UCSD-AML1 (cell line): ENCODE data around the gene MARK3.

Source experiments
- DNase-seq: peaks from one replicate; lab custom pipeline; 2025; ENCODE audit not compliant: unreplicated experiment; lab: John Stamatoyannopoulos, UW

The MARK3 gene

DNA sequence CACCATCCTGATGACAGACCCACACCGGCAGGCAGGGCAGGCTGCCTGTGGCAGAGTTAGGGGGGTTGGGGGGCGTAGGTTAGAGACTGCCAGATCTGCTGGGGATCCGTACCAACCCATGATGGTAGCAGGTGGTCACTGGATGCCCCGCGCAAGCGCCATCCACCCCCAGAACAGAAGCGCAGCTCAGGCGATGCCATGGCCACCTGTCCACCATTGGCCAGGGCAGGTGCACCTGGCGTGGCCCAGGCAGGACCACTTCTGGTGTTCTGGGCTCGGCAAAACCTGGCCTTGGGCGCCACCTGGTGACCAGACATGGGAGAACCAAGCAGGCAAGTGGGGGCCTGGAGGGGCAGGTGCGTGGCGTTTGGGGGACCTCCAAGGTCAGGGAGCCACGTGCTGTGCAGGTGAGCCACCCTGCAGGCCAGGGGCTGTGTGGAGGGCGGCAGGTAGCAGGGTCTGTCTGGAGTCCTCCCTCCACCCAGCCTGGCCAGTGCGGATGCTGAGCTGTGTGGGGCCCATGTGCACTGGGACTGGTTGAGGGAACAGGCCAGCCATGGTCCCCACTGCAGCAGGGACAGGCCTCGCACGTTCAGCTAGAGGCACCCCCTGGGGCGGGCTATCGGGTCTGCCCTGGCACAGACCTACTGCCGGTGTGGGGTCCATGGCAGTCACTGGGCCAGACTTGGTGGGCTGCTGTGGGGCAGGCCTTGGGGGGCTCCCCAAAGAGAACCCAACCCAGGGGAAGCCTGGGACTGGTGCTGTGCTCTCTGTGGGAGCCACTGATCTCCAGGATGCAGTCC, 161.6 kb downstream of the MARK3 start:
- peak; percentile 62 for DNase-seq

DNA sequence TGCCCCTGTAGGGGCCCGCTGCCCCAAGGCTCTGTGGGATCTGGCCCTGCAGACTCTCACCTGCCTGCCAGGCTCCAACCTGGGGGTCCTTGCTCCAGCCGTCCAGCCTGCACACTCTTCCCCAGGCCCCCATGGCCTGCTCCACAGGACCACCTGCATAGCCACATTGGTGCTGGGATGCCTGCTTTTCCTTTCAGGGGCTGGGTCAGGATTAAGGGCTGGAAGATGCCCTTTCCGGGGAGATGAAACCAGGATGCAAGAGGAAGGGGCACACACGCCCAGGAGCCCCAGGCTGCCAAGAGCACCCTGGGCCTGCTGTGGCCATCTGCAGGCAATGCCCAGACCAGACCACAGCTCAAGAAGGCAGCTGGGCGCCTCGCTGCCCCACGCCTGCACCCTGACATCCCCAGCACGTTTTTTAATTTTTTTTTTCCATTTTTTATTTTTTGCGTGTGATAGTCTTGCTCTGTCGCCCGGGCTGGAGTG, 162.3 kb downstream of the MARK3 start:
- DNase-seq: no peak

DNA sequence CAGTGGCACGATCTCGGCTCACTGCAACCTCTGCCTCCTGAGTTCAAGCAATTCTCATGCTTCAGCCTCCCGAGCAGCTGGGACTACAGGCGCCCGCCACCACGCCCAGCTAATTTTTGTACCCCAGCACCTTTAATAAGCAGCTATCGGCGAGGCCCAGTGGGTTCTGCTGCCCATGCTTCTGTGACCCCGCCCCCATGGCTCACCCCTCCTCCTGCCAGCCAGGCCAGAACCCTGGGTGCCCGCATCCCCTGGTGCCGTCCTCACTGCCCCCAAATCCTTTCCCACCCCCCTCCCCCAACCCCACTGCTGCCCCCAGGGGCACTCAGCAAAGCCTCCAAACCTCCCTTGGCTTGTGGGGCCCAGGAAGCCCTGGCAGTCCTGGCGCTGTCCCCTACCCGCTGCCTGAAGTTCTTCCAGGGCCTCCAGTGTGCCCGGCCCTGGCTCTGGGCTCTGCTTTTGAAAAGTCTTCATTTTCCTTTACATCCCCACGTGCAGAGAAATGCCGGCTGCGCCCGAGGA, 162.8 kb downstream of the MARK3 start:
- DNase-seq: no peak

DNA sequence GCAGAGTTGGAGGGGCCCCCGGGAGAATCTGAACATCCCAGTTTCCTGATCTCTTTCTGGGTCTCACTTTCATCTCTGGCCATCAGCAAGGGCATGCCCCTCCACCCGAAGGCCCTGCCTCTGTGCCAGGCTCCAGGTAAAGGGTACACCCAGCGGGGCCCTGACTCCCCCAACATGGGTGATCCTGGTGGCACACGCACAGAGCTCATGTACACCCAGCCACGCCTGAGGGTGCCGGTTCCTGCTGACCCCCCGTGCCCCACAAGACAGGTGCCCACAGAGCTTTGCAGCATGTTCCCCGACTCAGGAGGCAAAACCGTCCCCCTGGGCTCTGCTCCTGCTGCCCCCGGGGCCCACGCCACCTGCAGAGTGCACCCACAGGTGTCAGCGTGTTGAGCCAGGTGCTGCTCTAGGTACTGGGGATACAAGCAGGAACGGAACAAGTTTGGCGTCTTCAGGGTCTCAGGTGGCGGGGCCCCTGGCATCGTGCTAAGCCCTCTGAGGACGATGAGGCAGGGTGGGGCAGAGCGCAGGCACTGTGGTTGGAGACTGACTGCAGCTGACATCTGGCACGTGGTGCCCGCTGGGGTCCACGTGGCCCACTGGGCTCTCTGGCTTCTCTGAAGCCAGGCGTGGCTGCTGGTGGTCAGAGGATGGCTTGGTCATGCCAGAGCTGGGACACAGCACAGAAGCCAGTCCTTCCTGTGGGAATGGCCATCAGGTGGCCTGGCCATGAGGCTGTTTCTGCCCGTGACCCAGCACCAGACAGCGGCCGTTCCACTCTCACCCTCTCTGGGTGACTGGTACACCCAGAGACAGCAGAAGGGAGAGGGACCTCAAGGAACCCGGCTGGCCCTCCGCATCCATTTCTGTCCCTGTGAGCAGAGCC, 163.5 kb downstream of the MARK3 start:
- no peak for DNase-seq

DNA sequence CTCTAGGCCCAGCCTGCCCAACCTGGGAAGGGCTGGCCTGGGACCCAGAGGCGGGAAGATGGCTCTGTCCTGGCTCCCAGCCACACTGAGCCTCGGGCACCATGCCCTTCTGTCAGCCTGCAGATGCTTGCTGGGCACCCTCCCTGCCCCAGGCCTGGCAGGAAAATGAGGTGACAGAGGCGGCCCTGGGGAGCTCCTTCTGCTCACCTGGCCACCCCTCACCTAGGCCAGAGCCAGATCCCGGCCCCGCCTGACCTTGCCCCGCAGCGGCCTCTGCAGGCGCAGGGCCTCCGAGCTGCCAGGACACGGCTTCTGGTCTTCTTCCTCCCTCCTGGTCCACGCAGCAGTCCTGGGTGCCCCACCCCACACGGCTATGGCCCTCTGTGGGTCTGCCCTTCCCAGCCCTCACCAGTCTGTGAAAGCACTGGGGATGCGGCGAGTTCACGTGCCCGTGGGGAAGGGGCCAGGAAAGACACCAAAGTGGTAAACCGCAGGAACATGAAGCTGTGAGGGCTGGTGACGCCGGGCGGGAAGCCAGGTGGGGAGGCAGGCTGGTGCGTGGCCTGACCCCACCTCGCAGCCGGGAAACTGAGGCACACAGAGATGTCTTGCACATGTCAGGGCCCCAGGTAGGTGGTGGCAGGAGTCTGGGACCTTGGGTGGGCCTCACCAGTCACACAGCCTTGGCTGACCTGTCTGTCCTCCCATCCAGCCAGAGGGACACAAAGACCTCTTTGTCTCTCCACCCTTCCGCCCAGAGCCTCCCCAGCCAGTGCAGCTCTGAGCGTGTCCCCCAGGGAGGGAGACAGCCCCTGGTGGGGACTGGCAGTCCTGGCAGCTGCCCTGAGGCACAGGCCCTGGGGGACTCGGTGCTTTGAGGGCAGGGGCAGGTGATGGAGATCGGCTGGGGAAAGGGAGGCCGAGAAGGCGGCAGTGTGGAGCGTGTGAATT, 164.4 kb downstream of the MARK3 start:
- no peak for DNase-seq

DNA sequence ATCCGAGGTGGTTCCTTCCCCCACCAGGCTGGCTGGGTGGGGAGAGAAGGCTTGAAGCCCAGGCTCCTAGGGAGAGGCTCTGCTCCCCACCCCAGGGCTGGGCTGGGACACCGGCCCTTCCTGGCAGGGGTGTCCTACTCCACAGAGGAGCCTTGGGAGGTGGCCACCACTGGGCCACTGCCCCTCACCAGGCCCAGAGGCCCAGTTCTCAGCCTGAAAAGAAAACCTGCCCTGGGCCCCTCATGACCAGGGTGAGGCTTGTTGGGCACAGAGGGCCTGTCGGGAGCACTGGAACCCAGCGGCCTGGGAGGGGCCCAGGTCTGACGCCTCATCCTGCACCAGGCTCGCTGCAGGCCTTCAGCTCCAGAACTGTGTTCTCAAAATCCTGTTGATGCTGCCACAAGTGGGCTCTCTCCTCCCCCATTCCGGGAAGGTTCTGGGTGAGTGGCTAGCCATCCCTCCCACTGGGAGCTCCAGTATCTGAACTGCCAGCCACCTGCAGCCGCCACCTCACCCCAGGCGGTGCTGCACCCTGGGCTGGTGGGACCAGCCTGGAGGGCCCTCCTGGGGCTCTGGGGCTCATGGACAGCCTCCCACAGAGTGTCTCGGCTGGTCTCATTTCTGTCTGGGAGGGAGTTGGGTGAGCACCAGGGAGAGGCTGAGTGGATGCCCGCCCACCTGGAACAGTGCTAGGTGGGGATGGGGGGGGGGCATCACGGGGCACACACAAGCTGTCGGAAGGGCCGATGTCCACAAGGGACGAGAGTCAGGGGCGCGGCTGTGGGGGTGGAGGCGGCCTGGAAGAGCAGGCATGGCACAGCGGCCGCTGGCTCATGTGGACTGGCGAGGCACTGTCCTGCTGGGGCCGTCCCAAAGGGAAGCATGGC, 165.5 kb downstream of the MARK3 start:
- no peak for DNase-seq

DNA sequence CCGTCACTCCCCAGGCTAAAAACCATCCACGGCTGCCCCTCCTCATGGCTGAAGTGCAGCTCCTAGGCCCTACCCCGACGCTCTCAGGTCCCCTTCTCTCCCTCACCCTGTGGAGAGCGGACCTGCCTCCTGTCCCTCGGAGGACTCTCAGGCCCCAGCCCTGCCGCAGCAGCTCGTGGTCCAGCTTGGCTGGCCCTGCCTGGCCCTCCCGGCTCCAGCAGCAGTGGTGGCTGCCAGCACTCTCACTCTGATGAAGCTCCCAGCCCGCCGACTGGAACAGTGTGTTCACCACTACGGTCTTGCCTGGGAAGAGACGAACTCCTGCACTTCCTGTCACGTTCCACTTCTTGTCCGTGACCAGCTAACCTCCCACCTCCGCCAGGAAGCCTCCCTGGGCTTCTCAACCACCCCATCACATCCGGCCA, 166.1 kb downstream of the MARK3 start:
- peak; percentile 42 for DNase-seq

DNA sequence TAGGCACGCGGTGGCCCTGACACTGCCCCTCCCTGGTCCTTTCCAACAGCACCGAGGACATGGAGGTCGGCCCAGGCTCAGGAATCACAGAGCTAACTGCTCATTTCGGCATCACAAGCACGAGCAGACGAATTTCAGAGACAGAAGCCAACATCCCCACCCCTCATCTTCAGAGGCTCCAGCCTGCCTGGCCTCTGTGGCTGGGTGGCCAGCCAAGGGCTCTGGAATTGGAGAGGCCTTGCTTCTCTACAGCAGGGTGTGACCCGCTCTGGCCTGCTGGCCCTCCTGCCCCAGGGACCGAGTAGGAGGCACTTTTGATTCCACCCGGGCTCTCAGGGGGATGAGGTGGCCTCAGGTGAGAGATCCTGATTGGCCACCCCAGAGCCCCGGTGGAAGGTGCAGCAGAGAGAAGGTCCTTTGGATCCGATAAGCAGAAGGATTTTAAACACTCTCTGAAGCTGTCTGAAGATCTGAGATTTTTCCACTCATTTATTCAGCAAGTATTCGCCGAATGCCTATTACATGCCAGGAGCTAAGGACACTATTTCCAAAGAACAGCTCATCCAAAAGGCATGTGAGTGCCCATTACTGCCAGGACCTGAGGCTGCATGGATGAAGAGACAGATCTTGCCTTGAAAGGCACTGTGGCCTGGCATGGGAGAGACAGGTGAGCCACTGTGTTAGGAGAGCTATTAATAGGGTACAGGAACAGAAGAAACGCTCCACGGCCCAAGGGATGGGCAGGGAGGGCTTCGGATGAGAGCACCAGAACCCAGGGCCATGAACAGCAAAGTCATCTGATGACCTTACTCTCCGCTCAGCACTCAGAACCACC, 167.0 kb downstream of the MARK3 start:
- DNase-seq: no peak

DNA sequence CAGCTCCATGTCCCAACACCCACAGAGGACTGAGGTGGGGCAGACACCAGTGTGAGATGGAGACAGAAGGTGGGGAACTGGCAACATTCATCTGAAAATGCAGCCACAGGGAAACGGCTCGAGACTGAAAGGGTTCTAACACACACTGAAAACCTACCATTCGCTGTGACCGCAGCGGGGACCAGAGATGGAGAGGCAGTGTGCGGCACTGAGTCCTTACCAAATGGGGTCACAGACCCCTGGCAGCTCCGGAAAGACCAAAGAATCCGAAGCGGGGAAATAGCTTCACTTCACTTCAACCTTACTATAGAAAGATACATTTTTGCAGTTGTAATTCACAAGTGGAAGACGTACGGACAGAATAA, 167.6 kb downstream of the MARK3 start:
- no peak for DNase-seq
